Measurements from ENCODE around the gene TSPAN9.

TSPAN9 gene

DNA sequence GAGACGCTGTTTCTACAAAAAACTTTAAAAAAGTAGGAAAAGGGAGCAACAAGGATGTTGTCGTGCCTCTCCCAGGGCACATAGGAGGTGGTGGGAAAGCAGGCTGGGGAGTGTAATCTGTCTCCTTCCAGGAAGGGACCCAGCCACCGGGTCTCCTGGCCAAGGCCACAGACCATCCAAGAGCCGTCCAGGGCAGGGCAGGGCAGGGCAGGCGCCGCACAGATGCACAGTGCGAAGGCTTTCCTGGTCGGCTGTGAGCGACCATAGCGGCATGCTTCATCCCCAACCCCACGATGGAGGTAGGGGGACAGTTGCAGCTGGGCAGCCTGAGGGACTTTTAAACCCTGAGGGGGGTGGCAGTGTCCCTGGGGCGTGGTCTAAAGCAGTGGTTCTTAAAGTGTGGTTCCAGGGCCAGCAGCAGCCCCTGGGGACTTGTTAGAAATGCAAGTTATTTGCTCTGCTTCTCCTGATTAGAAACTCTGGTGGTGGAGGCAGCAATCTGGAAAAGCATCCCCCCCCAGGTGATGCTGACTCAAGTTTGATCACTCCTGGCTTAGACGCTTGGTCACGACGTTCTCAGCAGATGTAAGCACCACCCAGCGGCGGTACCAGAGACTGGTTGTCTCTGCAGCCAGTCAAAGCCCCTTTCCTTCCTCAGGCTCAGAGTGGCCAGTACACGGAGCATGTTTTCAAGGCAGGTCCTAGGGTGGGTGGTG is 216.4 kb downstream of the TSPAN9 start:
- H4K20me1 ChIP-seq (ENCODE audit: insufficient read depth, low read length), result no peaks in the 10 kb centered on the region
- H3K4me1 ChIP-seq (ENCODE audit: insufficient read depth, low read length, severe bottlenecking), result no peaks in the 10 kb centered on the region
- H3K9ac ChIP-seq (ENCODE audit: low read length), result no peak overlapping the region
- no peaks in the 10 kb centered on the region for H3K79me2 ChIP-seq (ENCODE audit: insufficient read depth, low read length)
- no peak overlapping the region for H3K27ac ChIP-seq (ENCODE audit: low read depth, low read length, poor library complexity, severe bottlenecking)
- TF ChIP-seq, protein P1, sequence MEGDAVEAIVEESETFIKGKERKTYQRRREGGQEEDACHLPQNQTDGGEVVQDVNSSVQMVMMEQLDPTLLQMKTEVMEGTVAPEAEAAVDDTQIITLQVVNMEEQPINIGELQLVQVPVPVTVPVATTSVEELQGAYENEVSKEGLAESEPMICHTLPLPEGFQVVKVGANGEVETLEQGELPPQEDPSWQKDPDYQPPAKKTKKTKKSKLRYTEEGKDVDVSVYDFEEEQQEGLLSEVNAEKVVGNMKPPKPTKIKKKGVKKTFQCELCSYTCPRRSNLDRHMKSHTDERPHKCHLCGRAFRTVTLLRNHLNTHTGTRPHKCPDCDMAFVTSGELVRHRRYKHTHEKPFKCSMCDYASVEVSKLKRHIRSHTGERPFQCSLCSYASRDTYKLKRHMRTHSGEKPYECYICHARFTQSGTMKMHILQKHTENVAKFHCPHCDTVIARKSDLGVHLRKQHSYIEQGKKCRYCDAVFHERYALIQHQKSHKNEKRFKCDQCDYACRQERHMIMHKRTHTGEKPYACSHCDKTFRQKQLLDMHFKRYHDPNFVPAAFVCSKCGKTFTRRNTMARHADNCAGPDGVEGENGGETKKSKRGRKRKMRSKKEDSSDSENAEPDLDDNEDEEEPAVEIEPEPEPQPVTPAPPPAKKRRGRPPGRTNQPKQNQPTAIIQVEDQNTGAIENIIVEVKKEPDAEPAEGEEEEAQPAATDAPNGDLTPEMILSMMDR (IDR thresholded peaks at IDR 0.05; ENCODE audit: low read length), result no peak
- TF ChIP-seq EZH2 (IDR thresholded peaks at IDR 0.05; ENCODE audit: borderline replicate concordance, low read length), result no peak
- H3K9me3 ChIP-seq (ENCODE audit: low read length), result no peaks in the 10 kb centered on the region
- H3K27me3 ChIP-seq (ENCODE audit: insufficient read depth, low read length), result peaks cover 5% of the 10 kb centered on the region; the same call in 1 of the 2 replicates
- no peaks in the 10 kb centered on the region for H3K36me3 ChIP-seq (ENCODE audit: insufficient read depth, low read length)
- H2AFZ ChIP-seq (ENCODE audit: low read length), result no peak overlapping the region
- no peak overlapping the region for H3K4me3 ChIP-seq (ENCODE audit: low read depth, low read length, poor library complexity, severe bottlenecking)
- no peaks in the 10 kb centered on the region for H3K9me2 ChIP-seq (ENCODE audit: low read depth, low read length)
- H3F3A ChIP-seq (ENCODE audit: insufficient read depth, low read length), result no peaks in the 10 kb centered on the region
- H3K4me2 ChIP-seq (ENCODE audit: low read length), result no peak overlapping the region

DNA sequence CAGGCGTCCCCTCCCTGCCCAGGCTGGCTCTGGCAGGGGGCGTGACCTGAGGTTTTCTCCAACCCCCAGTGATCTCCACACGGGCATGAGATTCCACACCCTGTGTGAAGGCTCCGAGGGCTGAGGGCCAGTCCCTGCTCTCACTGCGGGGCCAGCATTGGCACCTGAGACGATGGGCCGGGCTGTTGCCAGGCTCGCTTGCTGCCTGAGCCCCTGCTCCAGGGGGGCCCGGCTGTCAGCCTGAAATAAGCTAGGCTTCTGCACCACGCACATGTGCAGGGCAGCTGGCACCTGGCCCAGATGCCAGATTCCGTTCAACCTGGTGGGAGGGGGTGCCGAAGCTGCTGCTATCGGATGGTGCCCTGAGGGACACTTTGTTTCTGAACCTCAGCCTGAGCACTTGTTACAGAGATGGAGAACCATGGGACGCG is 217.3 kb downstream of the TSPAN9 start:
- Histone ChIP-seq H3K9me3 (ENCODE audit: low read length) (no peaks in the 10 kb centered on the region), H3K27ac (ENCODE audit: low read depth, low read length, poor library complexity, severe bottlenecking) (no peak overlapping the region), H3K27me3 (ENCODE audit: insufficient read depth, low read length) (peaks cover 5% of the 10 kb centered on the region; the same call in 1 of the 2 replicates), H2AFZ (ENCODE audit: low read length) (no peak overlapping the region), H3K36me3 (ENCODE audit: insufficient read depth, low read length) (no peaks in the 10 kb centered on the region), H3K79me2 (ENCODE audit: insufficient read depth, low read length) (no peaks in the 10 kb centered on the region), H3K9ac (ENCODE audit: low read length) (no peak overlapping the region), H3K4me2 (ENCODE audit: low read length) (no peak overlapping the region), H4K20me1 (ENCODE audit: insufficient read depth, low read length) (no peaks in the 10 kb centered on the region), H3K4me1 (ENCODE audit: insufficient read depth, low read length, severe bottlenecking) (no peaks in the 10 kb centered on the region), H3K9me2 (ENCODE audit: low read depth, low read length) (no peaks in the 10 kb centered on the region), H3K4me3 (ENCODE audit: low read depth, low read length, poor library complexity, severe bottlenecking) (no peak overlapping the region), H3F3A (ENCODE audit: insufficient read depth, low read length) (no peaks in the 10 kb centered on the region)
- TF ChIP-seq EZH2 (IDR thresholded peaks at IDR 0.05; ENCODE audit: borderline replicate concordance, low read length), result no peak
- TF ChIP-seq, protein P1 (IDR thresholded peaks at IDR 0.05; ENCODE audit: low read length), result no peak

DNA sequence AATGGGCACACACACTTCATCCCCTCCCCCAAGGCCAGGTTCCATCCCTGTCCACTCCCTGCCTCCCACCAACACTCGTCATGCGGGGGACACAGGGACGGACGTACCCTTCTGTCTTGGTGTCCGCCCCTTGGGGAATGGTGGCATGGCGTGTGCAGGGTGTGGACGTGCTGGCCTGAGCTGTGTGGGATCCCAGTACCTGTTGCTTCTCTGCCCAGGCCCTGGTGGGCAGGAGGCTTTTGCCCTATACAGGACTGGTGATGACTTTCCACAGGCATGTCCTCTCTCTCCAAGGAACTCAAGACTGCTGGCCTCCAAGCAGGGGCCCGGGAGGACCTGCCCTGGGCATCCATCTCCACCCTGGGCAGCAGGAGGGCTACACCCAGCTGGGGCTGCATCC is 218.0 kb downstream of the TSPAN9 start:
- Histone ChIP-seq H3K4me1 (ENCODE audit: insufficient read depth, low read length, severe bottlenecking) (peaks cover 3% of the 10 kb centered on the region), H3K9me3 (ENCODE audit: low read length) (no peaks in the 10 kb centered on the region), H3K27ac (ENCODE audit: low read depth, low read length, poor library complexity, severe bottlenecking) (no peak overlapping the region), H3K4me2 (ENCODE audit: low read length) (no peak overlapping the region), H3F3A (ENCODE audit: insufficient read depth, low read length) (no peaks in the 10 kb centered on the region), H3K79me2 (ENCODE audit: insufficient read depth, low read length) (no peaks in the 10 kb centered on the region), H3K27me3 (ENCODE audit: insufficient read depth, low read length) (peaks cover 5% of the 10 kb centered on the region; the same call in 1 of the 2 replicates), H2AFZ (ENCODE audit: low read length) (no peak overlapping the region), H3K4me3 (ENCODE audit: low read depth, low read length, poor library complexity, severe bottlenecking) (no peak overlapping the region), H3K9me2 (ENCODE audit: low read depth, low read length) (no peaks in the 10 kb centered on the region), H4K20me1 (ENCODE audit: insufficient read depth, low read length) (no peaks in the 10 kb centered on the region), H3K36me3 (ENCODE audit: insufficient read depth, low read length) (no peaks in the 10 kb centered on the region), H3K9ac (ENCODE audit: low read length) (no peak overlapping the region)
- no peak for TF ChIP-seq EZH2 (IDR thresholded peaks at IDR 0.05; ENCODE audit: borderline replicate concordance, low read length)
- TF ChIP-seq, protein P1 (IDR thresholded peaks at IDR 0.05; ENCODE audit: low read length), result no peak

Measured in OCI-LY1 (cell line).